Stimulated activated CD4-positive, alpha-beta T cell treated with anti-CD3 and anti-CD28 coated beads, Interleukin-4, amount 100 ng/mL, for 1 hour (primary cell): ENCODE measurements around the gene RSRC2.
"Not testable (repeated sequence)": the region's sequence is repeated elsewhere in the genome, so short reads cannot be mapped to it uniquely, and the experiment has no call there.

Experiments used
- DNase-seq: peaks from one replicate; pipeline ENCODE4 v3.0.0-alpha.2; 2020

Gene RSRC2

GRCh38 chr12:122526683-122527477 is at the start of gene RSRC2, which contains the start of gene KNTC1:
Gene RSRC2 (minus strand): TSS chr12:122526936. CDS start chr12:122526853, 83 bp downstream.
Gene KNTC1 (plus strand): TSS chr12:122527249. CDS start chr12:122530064, 2,815 bp downstream.
- DNase-seq, result peak; percentile 93

- DNase-seq, result no peak
These were observed 45.1 kb upstream of the RSRC2 start for GRCh38 chr12:122571821-122572220.

DNA sequence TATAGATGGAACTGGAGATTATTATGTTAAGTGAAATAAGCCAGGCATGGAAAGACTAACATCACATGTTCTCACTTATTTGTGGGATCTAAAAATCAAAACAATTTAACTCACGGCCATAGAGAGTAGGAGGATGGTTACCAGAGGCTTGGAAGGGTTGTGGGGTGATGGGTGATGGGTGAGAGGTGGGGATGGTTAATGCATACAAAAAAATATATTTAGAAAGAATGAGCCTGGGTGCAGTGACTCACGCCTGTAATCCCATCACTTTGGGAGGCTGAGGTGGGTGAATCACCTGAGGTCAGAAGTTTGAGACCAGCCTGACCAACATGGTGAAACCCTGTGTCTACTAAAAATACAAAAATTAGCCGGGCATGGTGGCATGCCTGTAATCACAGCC is 43.3 kb upstream of the RSRC2 start:
- DNase-seq, result not testable (repeated sequence)

DNA sequence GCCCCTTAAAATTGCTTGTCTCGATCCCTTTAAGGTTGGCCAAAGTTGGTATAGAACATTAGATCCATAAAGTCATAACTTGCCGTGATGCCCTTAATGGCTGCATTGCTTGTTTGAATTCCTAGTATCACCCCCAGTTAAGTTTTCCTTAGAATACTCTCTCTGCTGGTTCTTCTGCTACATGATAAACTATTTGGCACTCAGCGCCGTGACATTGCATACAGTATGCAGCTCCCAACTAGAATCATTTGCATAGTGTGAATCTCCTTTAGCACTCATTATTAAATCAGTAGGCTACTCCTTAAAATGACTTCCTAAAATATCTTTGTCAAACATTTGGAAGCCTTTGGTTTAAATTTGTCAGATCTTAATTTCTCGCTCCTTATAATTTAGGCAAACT is 42.6 kb upstream of the RSRC2 start:
- no peak for DNase-seq

GRCh38 chr12:122566816-122567215 is 40.1 kb upstream of the RSRC2 start:
- not testable (repeated sequence) for DNase-seq

DNA sequence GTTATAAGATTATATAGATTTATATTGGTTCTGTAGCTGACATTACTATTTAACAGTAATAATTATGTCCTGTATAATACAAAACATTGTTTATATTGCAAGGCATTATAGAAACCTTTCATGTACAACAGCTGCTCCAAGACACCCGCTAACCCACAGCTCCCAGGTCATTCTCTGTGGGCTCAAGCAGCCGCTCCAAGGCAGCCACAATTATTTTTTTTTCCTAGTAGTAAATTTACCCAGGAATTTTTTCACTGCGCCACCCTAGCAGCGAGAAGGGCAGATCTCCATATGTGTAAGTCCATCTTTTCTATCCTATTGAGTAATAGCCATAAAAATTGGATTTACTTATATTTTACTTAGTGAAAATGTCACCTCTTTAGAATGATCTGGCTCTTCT is 36.6 kb upstream of the RSRC2 start:
- DNase-seq, result no peak

DNA sequence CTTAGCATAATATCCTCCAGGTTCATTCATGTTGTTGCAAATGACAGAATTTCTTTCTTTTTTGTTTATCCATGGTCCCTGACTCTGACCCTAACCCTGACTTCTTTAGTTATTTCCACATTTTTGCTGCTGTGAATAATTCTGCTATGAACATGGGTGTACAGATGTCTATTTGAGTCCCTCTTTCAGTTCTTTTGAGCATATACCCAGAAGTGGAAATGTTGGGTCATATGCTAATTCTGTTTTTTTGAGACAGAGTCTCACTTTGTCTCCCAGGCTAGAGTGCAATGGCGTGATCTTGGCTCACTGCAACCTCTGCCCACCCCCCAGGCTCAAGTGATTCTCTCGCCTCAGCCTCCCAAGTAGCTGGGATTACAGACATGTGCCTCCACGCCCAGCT is 33.4 kb upstream of the RSRC2 start:
- DNase-seq, result no peak

- no peak for DNase-seq
These were observed 32.3 kb upstream of the RSRC2 start for GRCh38 chr12:122558745-122559641.

DNA sequence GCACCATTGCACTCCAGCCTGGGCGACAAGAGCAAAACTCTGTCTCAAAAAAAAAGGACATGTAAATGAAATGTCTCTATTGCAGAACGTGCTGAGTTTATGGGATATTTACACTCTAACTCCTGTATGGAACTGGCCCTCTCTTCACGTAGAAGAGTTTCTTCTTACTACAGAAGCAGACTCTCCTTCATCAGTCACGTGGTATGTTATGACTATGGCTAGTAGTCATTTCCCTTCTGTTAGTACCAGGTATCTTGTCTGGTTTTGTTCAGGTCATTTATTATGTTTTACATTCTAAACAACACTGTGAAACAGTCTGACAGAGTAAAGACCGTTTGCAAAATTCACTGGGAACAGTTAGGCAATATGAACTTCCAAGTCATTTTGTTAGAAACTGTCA is 20.6 kb upstream of the RSRC2 start:
- no peak for DNase-seq

DNA sequence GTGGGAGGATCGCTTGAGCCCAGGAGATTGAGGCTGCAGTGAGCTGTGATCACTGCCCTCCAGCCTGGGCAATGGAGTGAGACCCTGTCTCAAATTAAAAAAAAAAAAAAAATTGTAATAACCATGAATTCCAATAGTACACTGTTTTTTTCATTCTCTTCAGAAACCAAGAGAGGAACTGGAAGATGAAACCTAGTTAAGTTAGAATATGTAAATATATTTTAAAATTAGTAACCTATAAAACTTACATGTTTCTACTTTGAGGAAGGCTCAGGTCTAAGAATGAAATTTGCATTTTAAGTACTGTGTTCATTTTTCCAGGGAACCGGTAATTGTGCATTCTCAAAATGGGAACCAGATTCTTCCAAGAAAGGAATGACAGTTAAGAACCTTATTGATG is 19.1 kb upstream of the RSRC2 start:
- DNase-seq, result no peak

DNA sequence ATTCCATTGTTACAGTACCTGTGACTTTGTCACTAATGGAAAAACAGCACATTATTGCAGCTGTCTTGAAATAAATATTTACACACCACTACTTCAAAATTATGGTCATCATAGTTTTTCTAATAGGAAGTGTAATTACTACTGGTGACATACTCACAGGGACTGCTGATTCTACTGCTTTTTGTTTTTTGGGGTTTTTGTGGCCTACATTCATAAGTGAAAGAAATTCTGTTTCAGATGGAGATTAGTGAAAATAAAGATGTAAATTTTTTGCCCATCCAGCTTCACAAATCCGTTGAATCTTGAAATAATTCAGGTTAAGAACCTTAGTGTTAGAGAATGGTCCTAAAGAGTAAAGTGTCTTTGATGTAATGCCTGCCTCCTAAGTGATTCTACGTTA is 17.8 kb upstream of the RSRC2 start:
- no peak for DNase-seq

- no peak for DNase-seq
These were observed 11.8 kb upstream of the RSRC2 start for GRCh38 chr12:122538496-122538895.

GRCh38 chr12:122537021-122537420 is 10.3 kb upstream of the RSRC2 start:
- no peak for DNase-seq

- DNase-seq, result no peak
These were observed 7.1 kb upstream of the RSRC2 start for GRCh38 chr12:122533856-122534255.

- no peak for DNase-seq
These were observed 2.3 kb upstream of the RSRC2 start for GRCh38 chr12:122528992-122529391.

DNA sequence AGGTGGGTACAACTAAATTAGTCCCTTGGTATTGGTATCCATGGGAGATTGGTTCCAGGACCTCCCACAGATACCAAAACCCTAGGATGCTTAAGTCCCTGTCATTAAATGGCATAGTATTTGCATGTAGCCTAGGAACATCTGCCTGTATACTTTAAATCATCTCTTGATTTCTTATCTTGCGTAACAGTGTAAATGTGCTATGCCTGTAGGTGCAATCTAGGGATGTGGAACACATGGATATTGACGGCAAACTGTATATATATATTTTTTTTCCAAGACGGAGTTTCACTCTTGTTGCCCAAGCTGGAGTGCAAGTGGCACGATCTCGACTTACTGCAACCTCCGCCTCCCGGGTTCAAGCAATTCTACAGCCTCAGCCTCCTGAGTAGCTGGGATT is 1.8 kb upstream of the RSRC2 start:
- DNase-seq, result no peak

- DNase-seq, result peak; percentile 40
These were observed 775 bp upstream of the RSRC2 start for GRCh38 chr12:122527478-122527944.

DNA sequence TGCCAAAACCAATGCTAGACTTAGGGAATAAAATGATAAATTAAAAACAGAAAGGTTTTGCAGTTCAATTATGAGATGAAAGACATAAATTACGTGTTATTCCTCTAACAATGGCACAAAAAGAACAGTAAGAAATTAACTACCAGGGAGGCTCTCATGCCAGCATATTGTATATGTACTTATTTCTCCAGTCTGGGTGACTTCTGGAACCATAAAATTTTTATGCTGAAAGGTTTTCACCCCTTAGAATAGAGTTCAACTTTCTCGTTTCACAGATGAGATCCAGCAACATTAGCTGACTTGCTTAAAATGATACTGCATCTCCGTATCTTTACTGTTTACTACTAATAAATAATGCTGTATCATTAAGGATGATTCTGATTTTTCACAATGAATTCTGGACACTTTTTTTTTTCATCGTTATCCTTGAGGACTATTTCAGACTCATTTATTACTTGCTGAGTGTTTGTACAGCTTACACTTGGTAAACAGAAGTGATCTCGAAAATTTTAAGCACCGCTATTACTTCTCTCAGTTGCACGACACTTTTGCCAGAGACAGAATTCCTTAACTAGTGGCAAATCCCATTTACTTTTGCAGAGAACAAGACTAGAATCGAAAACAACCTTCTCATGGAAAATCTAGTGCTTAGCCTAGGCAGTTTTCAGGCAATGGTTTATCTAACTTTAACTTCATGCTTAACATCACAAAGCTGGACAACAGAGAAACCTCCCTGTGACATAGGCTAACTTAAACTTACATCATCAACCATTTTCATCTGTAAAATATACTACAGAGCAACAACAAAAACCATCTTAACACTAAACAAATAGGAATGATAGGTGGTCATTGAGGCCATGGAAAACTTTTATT is 2.7 kb downstream of the RSRC2 start:
- DNase-seq, result no peak

GRCh38 chr12:122523280-122523679 is 3.5 kb downstream of the RSRC2 start:
- DNase-seq, result no peak

DNA sequence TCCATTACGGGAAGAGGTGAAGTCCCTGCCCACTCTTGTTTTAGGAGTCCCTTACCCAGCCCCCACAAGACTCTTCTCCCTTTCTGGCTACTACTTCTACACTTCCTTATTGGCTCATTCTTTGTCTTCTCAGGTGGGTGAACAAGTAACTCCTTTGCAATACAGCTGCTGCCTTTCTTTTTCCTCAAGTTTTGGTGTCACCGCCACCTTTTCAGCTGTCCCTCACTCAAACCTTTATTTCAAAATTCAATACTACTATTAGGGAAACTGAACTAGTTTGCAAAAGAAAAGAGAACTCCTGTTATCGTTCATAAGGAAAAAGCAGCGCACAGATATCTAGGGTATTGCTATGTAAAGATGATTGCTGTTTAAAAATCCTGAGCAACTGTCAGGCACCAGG is 6.1 kb downstream of the RSRC2 start:
- no peak for DNase-seq

DNA sequence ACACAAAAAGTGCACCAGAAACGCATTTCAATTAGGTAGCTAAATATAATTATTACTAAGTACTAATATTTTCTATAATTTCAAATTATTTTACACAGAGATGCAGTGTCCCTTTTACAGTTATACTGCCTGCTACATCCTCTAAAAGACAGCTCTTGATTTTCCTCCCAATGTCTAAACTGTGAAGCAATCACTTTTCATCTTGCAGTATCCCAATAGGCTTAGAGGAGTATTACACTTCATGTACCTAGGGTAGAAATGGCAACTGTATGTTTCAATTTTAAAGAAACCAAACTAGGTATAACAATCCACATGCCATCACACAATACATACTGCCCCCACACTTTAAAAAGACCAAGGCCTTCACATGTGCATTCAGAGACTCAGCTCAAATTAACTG is 7.3 kb downstream of the RSRC2 start:
- no peak for DNase-seq

- no peak for DNase-seq
These were observed 7.8 kb downstream of the RSRC2 start for GRCh38 chr12:122518908-122519307.

DNA sequence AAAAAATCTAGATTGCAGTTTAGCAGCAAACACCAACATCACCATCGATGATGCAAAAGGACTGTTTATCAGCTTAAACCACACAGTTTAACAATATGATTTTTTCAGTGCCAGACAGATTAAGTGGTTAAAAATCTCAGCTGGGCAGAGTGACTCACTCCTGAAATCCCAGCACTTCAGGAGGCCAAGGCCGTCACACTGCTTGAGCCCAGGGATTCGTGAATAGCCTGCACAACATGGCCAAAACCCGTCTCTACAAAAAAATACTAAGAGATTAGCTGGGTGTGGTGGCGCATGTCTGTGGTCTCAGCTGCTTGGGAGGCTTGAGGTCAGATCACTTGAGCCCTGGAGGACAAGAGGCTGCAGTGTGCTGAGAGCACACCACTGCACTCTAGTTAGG is 8.9 kb downstream of the RSRC2 start:
- DNase-seq, result no peak
